ENCODE data around the gene FAM47B.

The FAM47B gene

DNA sequence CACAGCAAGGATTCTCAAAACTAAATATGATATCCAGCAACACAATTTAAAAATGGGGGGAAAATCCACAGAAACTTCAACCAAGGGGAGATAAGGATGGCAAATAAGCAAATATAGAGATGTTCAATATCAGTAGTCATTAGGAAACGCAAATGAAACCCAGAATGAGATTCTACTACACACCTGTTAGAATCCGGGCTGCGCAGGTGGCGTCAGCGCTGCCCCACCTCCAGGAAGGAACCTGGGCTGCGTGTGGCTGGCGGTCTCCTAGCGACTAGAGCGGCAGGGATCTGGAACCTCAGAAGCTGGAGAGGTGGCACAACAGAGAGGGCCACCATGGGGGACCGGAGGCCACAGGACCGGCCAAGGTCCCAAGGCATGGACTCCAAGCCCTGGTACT, at the start of gene FAM47B:
Gene FAM47B (plus strand): TSS at position 301 of the 400 bp plus-strand sequence. CDS start 36 bp downstream, at position 337.
- DNase-seq = no peak

GRCh38 chrX:34893741-34894140, 48.9 kb upstream of the FAM47B start:
- peak; percentile 15 for DNase-seq

DNA sequence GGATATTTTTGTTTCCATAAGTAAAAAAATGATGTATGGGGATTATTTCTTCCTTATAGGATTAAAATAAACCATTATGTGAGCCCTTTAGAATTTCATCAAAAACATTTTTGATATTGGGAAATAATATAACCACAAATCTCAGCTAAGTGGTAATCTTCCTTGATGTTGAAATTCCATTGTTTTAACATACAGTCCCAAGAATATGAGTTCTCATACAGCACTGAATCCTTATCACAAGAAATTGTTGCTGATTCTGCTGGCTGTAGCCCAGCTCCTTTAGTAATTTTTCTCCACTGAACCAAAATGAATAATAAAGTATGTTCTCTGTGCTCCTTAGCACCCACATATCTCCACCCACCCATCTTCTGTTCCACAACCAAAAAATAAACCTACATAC, 41.9 kb upstream of the FAM47B start:
- DNase-seq = no peak

DNA sequence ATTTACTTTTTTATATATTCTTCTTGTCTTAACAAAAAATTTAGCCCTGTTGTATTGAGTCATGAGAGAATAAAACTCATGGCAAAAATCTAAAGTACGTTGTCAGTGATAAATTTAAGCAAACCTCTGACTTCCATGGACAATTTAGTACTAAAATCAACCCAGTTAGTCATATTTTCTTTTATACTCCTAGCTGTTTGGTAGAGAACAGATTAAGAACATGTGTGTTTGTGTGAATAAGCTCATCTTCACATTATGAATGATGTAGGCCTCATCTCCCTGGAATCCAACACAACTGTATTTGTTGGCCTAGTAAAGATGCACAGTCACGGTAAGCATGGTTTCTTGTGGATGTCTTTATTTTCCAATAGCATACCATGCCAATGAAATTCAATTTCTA, 40.8 kb upstream of the FAM47B start:
- DNase-seq = peak; percentile 7

GRCh38 chrX:34903316-34903715, 39.3 kb upstream of the FAM47B start:
- peak; percentile 32 for DNase-seq

- no peak for DNase-seq
These were observed 33.4 kb upstream of the FAM47B start for GRCh38 chrX:34909151-34909550.

GRCh38 chrX:34915463-34916225, 27.0 kb upstream of the FAM47B start:
- no peak for DNase-seq

DNA sequence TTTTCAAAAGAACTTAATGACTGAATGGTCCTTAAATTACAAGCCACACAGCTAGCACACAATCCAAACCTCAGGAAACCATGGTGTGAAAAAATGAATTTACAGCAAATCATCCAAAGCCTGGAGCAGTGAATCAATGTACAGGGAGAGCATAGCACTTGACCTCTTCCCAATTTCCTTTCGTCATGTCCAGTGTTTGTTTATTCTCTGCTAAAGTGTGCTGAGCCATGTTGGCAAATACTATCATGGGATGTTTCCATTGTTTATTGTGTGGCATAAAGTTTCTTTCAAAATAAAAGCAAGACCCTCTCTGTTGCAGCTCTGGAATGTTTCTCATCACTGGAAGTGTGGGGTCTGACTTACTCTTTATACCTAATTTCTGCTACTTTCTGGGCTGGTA, 25.4 kb upstream of the FAM47B start:
- DNase-seq = peak; percentile 21

- peak; percentile 59 for DNase-seq
These were observed 24.4 kb upstream of the FAM47B start for GRCh38 chrX:34918091-34918736.

GRCh38 chrX:34918856-34919255, 23.7 kb upstream of the FAM47B start:
- peak; percentile 52 for DNase-seq

- no peak for DNase-seq
These were observed 14.7 kb upstream of the FAM47B start for GRCh38 chrX:34927866-34928265.

DNA sequence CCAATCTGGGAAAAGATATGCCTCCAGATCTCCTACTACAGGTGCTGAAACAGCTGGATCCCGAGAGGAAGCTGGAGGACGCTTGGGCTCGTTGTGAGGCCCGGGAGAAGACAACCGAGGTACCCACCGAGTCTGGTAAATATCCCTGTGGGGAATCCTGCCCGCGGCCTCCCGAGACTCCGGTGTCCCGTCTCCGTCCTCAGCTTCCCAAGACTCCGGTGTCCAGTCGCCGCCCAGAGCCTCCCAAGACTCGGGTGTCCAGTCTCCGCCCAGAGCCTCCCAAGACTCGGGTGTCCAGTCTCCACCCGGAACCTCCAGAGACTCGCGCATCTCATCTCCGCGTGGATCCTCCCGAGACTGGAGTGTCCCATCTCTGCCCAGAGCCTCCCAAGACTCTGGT, 639 bp downstream of the FAM47B start:
- no peak for DNase-seq

DNA sequence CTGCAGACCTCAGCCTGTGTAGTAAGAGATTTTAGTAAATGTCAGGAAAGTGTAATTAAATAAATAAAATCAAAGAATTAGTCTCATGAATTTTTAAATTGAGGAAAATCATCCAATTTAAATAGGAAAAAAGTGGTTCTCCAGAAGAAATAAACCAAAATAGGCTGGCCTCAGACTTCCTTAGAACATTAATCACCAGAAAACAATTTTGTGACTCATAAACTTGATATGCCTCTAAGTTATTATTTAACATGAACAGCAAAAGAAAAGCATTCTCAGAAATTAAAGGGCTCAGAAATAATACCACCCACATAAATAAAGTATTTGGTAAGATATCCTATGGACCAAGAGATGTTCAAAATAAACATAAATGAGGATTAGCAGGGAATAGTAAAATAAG, 14.3 kb downstream of the FAM47B start:
- peak; percentile 69 for DNase-seq

DNA sequence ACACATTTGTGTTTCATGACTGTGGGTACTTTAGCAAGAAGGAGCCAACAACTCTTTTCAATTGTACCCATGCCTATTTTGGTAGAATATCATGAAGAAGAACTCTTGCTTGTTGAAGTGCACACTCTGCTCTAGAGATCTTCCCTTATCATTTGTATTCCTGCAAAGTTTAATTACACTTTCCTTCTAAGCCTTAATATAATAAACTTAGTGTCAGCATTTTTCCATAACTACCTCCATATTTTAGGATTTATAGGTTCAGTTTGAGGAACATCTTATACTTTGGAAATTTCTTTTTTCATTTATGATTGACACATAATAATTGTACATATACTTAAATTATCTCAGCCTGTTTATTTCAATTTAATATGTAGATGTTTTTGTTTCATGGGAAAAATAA, 19.1 kb downstream of the FAM47B start:
- DNase-seq = no peak

- DNase-seq = no peak
These were observed 29.6 kb downstream of the FAM47B start for GRCh38 chrX:34972206-34972605.

- DNase-seq = no peak
These were observed 35.6 kb downstream of the FAM47B start for GRCh38 chrX:34978171-34978570.

DNA sequence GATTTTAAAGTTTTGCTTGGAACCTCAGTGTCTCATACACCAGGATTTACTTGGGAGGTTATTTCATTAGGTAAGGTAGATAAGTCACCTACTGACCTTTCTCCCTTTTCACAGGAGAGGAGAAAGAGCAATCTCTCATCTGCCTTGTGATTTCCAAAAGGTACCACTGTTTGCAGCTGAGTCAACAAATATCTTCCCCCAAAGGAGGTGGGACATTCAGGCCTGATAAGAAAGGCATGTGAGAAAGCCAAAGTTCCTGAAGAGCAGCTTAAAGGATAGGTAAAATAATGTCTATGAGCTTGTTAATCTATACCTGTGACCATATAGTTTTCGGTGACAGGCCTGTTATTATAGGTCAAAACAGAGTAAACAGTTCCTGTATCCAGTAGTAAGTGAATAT, 45.0 kb downstream of the FAM47B start:
- no peak for DNase-seq

All from HCEC 1CT (cell line).